Psoas muscle (tissue), 8 donors: Measurements from ENCODE around the gene ULK4. TPM values are rescaled to one million over a fixed set of nuclear protein-coding genes. Genes with fewer than 3 reads are reported as not detected.

Experiments
- ATAC-seq, 4 donors: fragments of 200-7000 bp; cut with Tn5 transposase; one replicate each; pipeline ENCODE4 v1.9.1; 2020; ENCODE audit warnings: moderate library complexity in 3 of 4, mild to moderate bottlenecking in 2 of 4
- DNase-seq, 2 donors: peaks; one replicate each; pipeline ENCODE4 v3.0.0-alpha.2; 2020
- H3K27ac ChIP-seq: fragments of 200-600 bp; one replicate; pipeline ENCODE4 v1.8.0; 2022
- H3K27me3 ChIP-seq, 3 donors: fragments of 200-600 bp in 1 of 3; one replicate each; pipeline versions ENCODE4 v1.6.1 to v1.8.0; 2013 to 2022; ENCODE audit warnings: low read length in 2 of 3, mild to moderate bottlenecking in 2 of 3, moderate library complexity in 1 of 3; ENCODE audit not compliant: insufficient read depth in 3 of 3
- H3K36me3 ChIP-seq, 2 donors: fragments of 200-600 bp in 1 of 2; one replicate each; pipeline versions ENCODE4 v1.6.1 to v1.8.0; 2013 to 2022; ENCODE audit warnings: low read depth in 1 of 2, mild to moderate bottlenecking in 1 of 2, moderate library complexity in 1 of 2; ENCODE audit not compliant: insufficient read depth in 1 of 2
- H3K4me1 ChIP-seq: fragments of 200-600 bp; one replicate; pipeline ENCODE4 v1.8.0; 2022
- H3K4me3 ChIP-seq: fragments of 200-600 bp; one replicate; pipeline ENCODE4 v1.8.0; 2022; ENCODE audit warnings: mild to moderate bottlenecking
- H3K9me3 ChIP-seq: fragments of 200-600 bp; one replicate; pipeline ENCODE4 v1.8.0; 2022
- whole genome bisulfite sequencing, 3 donors: extraction: QIAGEN DNeasy Blood & Tissue Kit; methylation state at CpG; one replicate each; pipeline versions ENCODE4 v1.1.6 to v1.1.7; 2013; 5-methylcytosine and 5-hydroxymethylcytosine counted together
- intact Hi-C, 2 donors: fragments of 100-400 bp; cut with DNase I; formaldehyde crosslinking; loops; one replicate each; pipeline versions ENCODE4 v1.11.0 to v1.14.2; 2022
- polyA plus RNA-seq, 3 donors: library from polyadenylated mRNA; stranded (reverse); fragments of 200-250 nt; gene quantifications; one replicate each; pipeline ENCODE4 v1.2.3, GENCODE V29; 2013
- total RNA-seq, 4 donors: library from RNA; stranded (reverse); fragmentation: NEBNext Ultra II Directional in 2 of 4; extraction: Animal tissue kit (Norgen Biotek cat#: 25700) in 2 of 4; gene quantifications; one replicate each; pipeline versions ENCODE4 v1.2.1 to v1.2.4, GENCODE V29; 2021 to 2023
- TF ChIP-seq, protein P1 (sequence below): fragments of 200-600 bp; IDR thresholded peaks from one replicate; pipeline ENCODE4 v1.8.0; 2022; ENCODE audit warnings: antibody characterized with exemption
- donor health status: healthy with polysubstance abuse.
- donor health status: DM: no; HTN: no; CAD: no; lungs with moderate emphysema.
- donor health status: Bipolar disorder and iron deficiency.
- donor health status: healthy.
- donor health status: DM: yes; HTN: yes; CAD: no.
- donor health status: DM: no; HTN: no; CAD: no.
- donor health status: DM: no; HTN: no; CAD: no.
- donor health status: DM: yes; HTN: yes; CAD: no.

The ULK4 gene
- total and polyA plus RNA-seq, 7 donors: 0.61 to 3.2 (median 1.0) TPM

DNA sequence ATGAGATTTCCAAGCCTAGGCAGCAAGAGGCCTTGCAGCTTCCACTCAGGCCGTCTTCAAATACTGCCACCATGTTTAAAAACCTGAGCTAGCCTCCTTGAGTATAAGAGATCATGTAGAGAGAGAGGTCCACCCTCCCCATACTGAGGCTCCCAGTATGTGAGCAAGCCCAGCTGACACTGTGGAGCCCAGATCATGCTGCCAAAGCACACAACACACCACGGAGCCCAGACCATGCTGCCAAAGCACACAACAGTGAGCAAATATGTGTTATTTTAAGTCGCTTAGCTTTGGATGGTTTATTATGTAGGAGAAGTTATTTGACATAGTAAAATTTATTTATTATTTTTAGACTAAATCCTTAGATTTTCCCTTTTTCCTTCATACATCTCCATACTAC is 428.9 kb downstream of the ULK4 start:
- H3K27me3 ChIP-seq: no peaks in the 10 kb centered on the region
- TF ChIP-seq, protein P1, sequence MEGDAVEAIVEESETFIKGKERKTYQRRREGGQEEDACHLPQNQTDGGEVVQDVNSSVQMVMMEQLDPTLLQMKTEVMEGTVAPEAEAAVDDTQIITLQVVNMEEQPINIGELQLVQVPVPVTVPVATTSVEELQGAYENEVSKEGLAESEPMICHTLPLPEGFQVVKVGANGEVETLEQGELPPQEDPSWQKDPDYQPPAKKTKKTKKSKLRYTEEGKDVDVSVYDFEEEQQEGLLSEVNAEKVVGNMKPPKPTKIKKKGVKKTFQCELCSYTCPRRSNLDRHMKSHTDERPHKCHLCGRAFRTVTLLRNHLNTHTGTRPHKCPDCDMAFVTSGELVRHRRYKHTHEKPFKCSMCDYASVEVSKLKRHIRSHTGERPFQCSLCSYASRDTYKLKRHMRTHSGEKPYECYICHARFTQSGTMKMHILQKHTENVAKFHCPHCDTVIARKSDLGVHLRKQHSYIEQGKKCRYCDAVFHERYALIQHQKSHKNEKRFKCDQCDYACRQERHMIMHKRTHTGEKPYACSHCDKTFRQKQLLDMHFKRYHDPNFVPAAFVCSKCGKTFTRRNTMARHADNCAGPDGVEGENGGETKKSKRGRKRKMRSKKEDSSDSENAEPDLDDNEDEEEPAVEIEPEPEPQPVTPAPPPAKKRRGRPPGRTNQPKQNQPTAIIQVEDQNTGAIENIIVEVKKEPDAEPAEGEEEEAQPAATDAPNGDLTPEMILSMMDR: no peak
- no peaks in the 10 kb centered on the region for H3K9me3 ChIP-seq
- ATAC-seq: no peak
- no peaks in the 10 kb centered on the region for H3K36me3 ChIP-seq
- no peak overlapping the region for H3K27ac ChIP-seq
- intact Hi-C loops: no loop called here
- H3K4me3 ChIP-seq: no peak overlapping the region
- H3K4me1 ChIP-seq: no peaks in the 10 kb centered on the region
- WGBS, 3 donors: 78 to 92% (median 79%) methylated on average over 3 of the region's 3 CpGs
- no peak for DNase-seq

DNA sequence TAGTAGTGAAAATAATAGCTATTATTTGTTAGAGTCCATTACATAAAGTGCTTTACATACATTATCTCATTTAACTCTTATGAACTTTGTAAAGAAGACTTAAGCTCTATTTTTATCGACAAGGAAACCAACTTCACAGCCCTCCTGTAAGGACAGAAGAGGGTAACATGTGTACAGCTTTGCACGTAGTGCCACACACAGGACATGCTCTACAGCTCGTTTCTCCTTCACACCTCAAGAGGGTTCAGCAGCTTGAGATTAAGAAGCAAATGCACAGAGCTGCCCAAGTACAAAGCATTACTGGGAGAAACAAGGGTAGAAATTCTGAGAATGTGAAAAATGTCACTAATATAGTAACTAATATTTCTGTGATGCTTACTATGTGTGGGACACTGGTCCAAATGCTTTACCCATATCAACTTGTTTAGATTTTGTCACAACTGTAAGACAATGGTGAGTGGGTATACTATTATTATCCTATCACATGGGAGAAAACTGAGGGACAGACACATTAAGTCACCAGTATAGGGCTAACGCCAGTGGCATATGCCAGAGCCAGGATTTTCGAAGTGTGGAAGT is 434.8 kb downstream of the ULK4 start:
- ATAC-seq: no peak
- no peak for DNase-seq
- no peaks in the 10 kb centered on the region for H3K36me3 ChIP-seq
- intact Hi-C loops: no loop called here
- H3K27ac ChIP-seq: no peak overlapping the region
- no peaks in the 10 kb centered on the region for H3K27me3 ChIP-seq
- no peak overlapping the region for H3K4me3 ChIP-seq
- WGBS, 3 donors: 71 to 77% (median 75%) methylated on average over 5 of the region's 5 CpGs
- no peaks in the 10 kb centered on the region for H3K4me1 ChIP-seq
- H3K9me3 ChIP-seq: no peaks in the 10 kb centered on the region
- TF ChIP-seq, protein P1: no peak

DNA sequence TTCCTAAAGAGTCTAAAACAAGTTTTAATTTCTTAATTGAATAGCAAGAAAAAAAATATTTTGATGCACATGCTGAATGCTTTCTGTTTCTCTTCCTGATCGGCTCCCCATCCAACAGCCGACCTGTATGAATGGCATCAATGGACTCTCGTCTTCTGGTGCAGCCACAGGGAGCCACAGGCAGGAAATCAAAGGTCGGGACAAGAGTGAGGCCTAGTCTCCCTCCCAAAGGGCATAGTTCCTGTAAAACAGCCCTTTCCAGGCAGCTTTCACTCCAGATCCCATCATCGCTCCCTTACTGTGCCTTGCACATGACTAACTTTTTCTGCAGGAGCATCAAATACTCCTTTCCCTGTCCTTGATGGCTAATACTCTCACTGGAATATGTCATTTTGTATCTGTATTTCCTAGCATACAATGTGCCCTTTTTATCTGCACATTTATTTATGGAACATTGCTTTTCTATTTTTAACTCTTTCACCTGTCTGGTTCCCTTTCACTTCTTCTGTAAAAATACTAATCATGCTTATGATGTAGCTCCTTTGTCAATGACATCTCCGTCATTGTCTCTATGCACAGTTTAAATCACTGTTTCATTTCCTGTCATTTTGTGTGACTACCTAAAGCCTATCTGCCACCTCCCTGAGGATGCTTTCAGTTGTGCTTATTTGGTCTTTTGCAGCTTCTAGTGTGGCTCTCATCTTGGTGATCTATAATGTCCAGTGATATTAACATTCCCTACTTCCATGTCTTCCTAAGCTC is 436.4 kb downstream of the ULK4 start:
- WGBS, 3 donors: 74 to 82% (median 78%) methylated on average over 6 of the region's 6 CpGs
- no peak for DNase-seq
- Histone ChIP-seq H3K27ac (no peak overlapping the region), H3K27me3 (no peaks in the 10 kb centered on the region), H3K4me1 (no peaks in the 10 kb centered on the region), H3K9me3 (no peaks in the 10 kb centered on the region), H3K4me3 (no peak overlapping the region), H3K36me3 (no peaks in the 10 kb centered on the region)
- TF ChIP-seq, protein P1: no peak
- intact Hi-C loops: no loop called here
- ATAC-seq: no peak

DNA sequence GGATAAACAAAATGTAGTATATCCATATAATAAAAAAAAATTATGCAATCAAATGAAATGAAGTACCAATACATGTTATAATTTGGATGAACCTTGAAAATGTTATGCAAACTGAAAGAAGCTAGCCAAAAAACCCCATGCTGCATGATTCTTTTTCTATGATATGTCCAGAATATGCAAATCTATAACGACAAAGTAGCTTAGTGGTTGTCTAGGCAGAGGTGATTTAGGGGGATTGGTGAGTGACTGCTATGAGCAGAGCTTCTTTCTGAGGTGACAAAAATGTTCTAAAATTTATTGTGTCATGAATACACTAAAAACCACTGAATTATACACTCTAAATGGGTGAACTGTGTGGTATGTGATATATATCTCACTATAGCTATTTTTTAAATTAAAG is 438.0 kb downstream of the ULK4 start:
- H3K9me3 ChIP-seq: no peaks in the 10 kb centered on the region
- TF ChIP-seq, protein P1: no peak
- ATAC-seq (no peak), DNase-seq (no peak)
- no peak overlapping the region for H3K27ac ChIP-seq
- intact Hi-C loops: no loop called here
- H3K27me3 ChIP-seq: no peaks in the 10 kb centered on the region
- 93 to 100% (median 94%) methylated on average over 1 of the region's 1 CpG for WGBS, 3 donors
- H3K4me3 ChIP-seq: no peak overlapping the region
- no peaks in the 10 kb centered on the region for H3K36me3 ChIP-seq
- H3K4me1 ChIP-seq: no peaks in the 10 kb centered on the region
